ENCODE data around the gene PRDM4. TPM values are rescaled to one million over a fixed set of nuclear protein-coding genes. Genes with fewer than 3 reads are reported as not detected.

PRDM4 gene, protein sequence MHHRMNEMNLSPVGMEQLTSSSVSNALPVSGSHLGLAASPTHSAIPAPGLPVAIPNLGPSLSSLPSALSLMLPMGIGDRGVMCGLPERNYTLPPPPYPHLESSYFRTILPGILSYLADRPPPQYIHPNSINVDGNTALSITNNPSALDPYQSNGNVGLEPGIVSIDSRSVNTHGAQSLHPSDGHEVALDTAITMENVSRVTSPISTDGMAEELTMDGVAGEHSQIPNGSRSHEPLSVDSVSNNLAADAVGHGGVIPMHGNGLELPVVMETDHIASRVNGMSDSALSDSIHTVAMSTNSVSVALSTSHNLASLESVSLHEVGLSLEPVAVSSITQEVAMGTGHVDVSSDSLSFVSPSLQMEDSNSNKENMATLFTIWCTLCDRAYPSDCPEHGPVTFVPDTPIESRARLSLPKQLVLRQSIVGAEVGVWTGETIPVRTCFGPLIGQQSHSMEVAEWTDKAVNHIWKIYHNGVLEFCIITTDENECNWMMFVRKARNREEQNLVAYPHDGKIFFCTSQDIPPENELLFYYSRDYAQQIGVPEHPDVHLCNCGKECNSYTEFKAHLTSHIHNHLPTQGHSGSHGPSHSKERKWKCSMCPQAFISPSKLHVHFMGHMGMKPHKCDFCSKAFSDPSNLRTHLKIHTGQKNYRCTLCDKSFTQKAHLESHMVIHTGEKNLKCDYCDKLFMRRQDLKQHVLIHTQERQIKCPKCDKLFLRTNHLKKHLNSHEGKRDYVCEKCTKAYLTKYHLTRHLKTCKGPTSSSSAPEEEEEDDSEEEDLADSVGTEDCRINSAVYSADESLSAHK
- 15.3 and 18.6 TPM in 2 replicates for total RNA-seq

DNA sequence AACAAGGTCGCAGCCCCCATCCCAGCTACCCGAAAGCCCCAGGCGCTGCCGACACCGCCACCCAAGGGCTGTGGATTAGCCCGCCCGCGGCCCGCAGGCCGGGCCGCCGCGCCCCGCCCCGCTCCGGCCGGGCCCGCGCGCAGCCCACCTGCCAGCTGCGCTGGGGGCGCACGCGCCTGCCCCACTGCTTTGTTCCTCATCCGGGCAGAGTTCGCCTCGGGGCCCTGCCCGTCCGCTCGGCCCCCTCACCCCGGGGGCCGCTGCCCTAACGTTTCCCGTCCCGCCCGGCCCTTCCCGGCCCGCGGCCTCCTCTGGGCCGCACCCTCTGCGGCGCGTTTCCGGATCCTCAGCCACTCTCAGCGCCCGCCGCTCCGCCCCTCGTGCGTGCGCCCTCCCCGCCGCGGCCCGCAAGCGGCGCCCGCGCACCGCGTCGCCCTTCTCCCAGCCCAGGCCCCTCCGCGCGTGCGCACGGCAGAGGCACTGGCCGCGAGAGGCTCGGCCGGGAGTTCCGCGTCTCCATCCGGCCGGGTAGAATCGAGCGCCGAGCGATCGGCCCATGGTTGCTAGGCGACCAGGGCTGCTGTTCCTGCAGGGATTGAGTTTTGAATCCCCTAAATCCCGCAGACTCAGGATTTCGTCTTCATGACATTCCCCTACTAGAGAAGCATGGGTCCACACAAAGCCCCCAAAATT lies at the start of gene PRDM4:
Gene PRDM4, minus strand, starts transcription at position 329 of the 693 bp plus-strand sequence. CDS start 622 bp downstream, outside the sequence.

DNA sequence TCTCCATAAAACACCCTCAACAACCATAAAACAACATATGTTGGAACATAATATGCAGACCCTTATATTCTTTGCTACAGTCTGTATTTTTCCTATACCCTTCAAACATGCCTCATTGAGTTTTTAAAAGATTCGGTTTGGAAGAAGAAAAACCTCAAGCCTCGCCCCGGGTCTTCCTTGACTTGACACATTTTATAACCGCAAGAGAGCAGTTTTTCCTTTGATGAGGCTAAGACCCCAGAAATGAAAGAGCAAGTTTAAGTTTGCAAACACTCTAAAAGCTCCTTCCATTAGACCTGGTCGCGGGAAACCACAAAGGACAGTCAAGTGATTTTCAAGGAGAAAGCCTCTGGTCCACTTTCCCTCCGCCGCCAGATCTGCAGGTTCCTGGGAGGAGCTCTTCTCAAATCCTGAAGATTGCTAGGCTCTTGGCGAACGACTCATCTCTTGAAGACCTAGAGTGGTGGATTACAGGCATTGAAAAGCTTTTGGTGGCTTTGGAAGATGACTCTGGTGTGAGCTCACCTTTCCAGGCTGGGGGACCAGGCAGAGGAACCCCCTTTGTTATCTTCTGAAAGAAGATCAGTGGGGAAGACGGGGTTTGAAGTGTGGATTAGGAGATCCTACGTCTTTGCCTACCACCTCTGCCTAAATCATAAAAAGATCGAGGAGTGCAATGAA lies 13.6 kb upstream of the PRDM4 start, which contains the start of gene ASCL4:
Gene ASCL4, plus strand, starts transcription at position 356 of the 681 bp plus-strand sequence. CDS start 515 bp downstream, outside the sequence.

DNA sequence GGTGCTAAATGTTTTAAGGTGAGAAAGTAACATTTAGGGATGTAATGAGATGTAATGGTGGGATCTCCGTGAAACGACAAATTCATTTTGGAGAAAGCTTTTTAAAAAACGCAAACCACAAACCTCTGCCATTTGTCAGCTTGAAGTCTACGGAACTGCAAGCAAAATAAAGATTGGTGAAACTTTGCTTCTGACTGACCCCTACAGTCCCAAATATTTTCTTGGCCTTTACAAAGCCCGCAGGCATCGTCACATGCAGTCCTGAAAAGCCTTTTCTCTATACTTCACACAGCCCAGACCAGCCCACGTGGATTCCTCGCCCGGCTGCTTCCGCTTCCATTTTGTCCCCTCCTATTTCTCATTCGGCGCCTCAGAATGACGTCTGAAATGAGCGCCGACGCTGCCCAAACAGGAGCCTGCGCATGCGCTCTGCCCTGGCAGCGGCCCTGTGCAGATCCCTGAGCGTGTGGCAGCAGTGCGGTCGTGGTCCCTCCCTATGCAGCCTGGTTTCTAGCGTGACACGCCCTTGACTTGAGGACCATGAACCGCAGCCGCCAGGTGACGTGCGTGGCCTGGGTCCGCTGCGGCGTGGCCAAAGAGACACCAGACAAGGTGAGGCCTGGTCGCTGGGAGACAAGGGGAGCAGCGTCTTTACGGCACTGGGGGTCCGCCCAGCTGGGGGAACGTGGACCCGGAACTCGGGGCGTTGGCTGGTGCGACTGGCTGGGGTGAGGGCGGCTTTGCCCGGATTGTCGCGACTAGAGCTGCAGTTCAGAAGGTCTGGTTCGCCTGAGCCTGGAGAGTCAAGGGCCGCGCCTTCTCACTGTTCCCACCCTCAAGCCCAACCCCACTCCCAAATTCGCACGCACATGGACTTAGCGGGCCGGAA lies 75.3 kb downstream of the PRDM4 start, which contains the start of gene PWP1:
Gene PWP1, plus strand, starts transcription at position 440 of the 889 bp plus-strand sequence. Its CDS starts 101 bp downstream, at position 541.

Other genes starting within 250 kb of the PRDM4 start
- gene PWP1, start 75.3 kb downstream of the PRDM4 start, total RNA-seq, result 46.9 and 47.0 TPM in 2 replicates
- gene ASCL4, start 13.6 kb upstream of the PRDM4 start, total RNA-seq, result not detected in 2 replicates